Activated naive CD4-positive, alpha-beta T cell treated with anti-CD3 and anti-CD28 coated beads, Interleukin-2, amount 50 U/mL, for 72 hours (primary cell): ENCODE results near the gene TMEM134. TPM values are rescaled to one million over a fixed set of nuclear protein-coding genes. Genes with fewer than 3 reads are reported as not detected.
"Not testable (repeated sequence)": the region's sequence is repeated elsewhere in the genome, so short reads cannot be mapped to it uniquely, and the experiment has no call there.

ENCODE experiments used
- ATAC-seq, 2 donors: fragments of 150-1000 bp; cut with Tn5 transposase; 2 replicates each; pipeline ENCODE4 v1.10.0; 2021; ENCODE audit warnings: mild to moderate bottlenecking in 2 of 2, moderate library complexity in 2 of 2
- DNase-seq, 2 donors: peaks; one replicate each; pipeline ENCODE4 v3.0.0; 2021 to 2022; ENCODE audit warnings: low spot score in 2 of 2
- H3K27ac Mint-ChIP-seq, 2 donors: one replicate each; pipeline ENCODE4 v1.8.0; 2022; ENCODE audit warnings: mild to moderate bottlenecking in 2 of 2, mixed read lengths in 2 of 2
- H3K36me3 Mint-ChIP-seq, 2 donors: one replicate each; pipeline ENCODE4 v1.8.0; 2022; ENCODE audit warnings: mixed read lengths in 2 of 2
- H3K9me3 Mint-ChIP-seq, 2 donors: one replicate each; pipeline ENCODE4 v1.8.0; 2022; ENCODE audit warnings: mixed read lengths in 2 of 2
- total RNA-seq, 2 donors: library from RNA; stranded (reverse); gene quantifications; one replicate each; pipeline ENCODE4 v1.2.3, GENCODE V29; 2022

TMEM134 gene, protein sequence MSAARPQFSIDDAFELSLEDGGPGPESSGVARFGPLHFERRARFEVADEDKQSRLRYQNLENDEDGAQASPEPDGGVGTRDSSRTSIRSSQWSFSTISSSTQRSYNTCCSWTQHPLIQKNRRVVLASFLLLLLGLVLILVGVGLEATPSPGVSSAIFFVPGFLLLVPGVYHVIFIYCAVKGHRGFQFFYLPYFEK
- total RNA-seq = 10 to 100 TPM; 39.1 to 77.9 TPM

DNA sequence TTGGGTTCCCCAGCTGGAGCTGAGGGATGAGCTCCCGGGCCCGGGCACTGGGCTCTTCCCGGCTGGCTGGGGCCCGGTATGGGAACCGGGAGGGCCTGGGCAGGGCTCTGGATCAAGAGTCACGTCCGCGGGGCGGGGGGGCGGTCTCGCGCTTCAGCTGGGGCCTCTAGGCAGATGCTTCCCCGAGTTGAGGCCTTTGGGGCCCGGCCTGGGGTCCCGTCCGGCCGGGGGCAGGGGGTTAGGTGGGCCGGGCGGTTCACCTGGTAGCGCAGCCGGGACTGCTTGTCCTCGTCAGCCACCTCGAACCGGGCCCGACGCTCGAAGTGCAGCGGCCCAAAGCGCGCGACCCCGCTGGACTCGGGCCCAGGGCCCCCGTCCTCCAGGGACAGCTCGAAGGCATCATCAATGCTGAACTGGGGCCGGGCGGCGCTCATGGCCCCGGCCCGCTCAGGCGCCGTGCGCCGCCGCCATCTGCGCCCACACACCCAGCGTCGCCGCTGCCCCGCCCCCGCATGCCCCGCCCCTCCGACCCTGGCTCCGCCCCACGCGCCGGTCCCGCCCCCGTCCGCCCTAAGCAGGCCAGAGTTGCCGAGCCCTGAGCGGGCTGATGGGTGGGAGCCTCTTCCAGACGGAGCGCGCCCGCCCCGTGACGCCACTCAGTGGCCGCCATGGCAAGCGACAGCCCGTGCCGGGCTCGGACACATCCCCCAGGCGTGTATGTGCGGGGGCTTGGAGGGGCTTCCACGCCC, at the start of gene TMEM134:
TSS of gene TMEM134 (minus strand) at position 493 of the 749 bp plus-strand sequence. CDS start at position 434, 59 bp downstream.
- ATAC-seq (peak; percentile 82 to 84), DNase-seq (peak; percentile 90 to 92)

DNA sequence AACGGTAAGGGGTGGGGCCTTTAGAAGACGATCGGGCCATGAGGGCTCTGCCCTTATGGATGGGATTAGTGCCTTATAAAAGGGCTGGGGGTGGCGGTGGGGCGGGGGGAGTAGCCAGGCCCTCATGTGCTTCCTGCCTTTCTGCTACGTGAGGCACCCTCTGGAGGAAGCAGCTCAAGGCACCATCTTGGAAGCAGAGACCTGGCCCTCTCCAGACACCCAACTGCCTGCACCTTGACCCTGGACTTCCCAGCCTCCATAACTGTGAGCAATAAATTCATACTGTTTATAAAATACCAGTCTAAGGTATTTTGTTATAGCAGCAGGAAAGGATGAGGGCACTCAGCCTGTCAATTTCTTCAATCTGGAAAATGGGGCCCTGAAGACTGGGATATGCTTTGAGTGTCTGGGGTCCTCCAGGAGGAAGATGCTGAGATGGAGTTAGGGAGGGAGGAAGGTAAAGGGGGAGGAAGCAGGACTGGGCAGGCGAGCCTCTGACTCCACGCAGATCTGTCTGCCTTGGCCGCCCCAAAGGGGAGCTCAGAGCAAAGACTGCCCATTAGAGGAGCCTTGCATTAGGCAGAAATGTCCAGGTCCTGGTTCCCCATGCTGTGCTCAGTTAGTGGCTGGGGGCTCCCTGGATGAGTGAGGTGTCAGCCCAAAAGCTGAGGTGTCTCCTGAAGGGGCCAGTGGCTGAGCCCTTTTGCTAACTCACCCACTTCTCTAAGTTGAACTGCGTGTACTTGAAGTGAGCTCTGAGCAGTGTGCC, 48.9 kb upstream of the TMEM134 start:
- Mint-ChIP-seq H3K27ac (peak overlapping the region in 1 of 2 donors; percentile 44), H3K36me3 (no peaks in the 10 kb centered on the region), H3K9me3 (no peaks in the 10 kb centered on the region)
- ATAC-seq (no peak), DNase-seq (no peak)

More for the DNA sequence above, at the start of gene TMEM134:
- H3K36me3 Mint-ChIP-seq = peaks cover 7 to 15% of the 10 kb centered on the region in 2 donors
- peak within 1 kb of the TSS; percentile 82 to 97 for H3K27ac Mint-ChIP-seq
- H3K9me3 Mint-ChIP-seq = no peaks in the 10 kb centered on the region

DNA sequence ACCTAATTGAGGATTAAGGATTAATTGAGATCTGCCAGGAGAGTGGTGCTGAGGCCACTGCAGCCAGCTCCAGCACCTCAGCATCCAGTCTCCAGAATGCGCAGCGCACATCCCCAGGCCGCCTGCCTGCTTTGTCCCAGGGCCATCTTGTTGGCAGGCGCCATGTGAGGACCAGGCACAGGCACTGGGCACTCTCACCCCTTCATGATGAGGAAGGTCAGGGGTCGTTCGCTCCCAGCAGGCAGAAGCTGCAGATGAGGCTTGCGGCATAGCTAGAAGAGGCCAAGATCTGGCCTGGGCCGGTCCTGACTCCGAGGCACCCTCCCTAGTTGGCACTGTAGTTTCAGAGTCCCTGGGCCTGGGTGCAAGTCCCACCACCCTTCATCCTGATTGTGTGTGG, 47.8 kb upstream of the TMEM134 start:
- Mint-ChIP-seq H3K36me3 (no peaks in the 10 kb centered on the region), H3K27ac (no peak overlapping the region), H3K9me3 (no peaks in the 10 kb centered on the region)
- DNase-seq (no peak), ATAC-seq (no peak)

DNA sequence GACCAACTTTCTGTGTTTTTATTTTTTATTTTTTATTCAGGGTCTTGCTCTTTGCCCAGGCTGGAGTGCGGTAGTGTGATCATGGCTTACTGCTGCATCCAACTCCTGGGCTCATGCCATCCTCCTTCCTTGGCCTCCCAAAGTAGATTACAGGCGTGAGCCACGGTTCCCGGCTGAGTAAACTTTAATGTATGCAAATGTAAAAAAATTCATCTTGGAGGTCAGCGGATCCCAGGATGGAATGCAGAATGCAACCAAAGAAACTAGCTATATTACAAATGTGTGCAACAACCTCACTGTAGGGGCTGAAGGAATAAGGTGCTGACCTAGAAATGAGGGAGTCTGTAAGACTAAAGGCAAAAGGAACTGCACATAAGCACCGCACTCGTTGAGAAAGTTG, 45.1 kb upstream of the TMEM134 start:
- DNase-seq (no peak), ATAC-seq (no peak)
- Mint-ChIP-seq H3K27ac (no peak overlapping the region), H3K9me3 (no peaks in the 10 kb centered on the region), H3K36me3 (no peaks in the 10 kb centered on the region)

DNA sequence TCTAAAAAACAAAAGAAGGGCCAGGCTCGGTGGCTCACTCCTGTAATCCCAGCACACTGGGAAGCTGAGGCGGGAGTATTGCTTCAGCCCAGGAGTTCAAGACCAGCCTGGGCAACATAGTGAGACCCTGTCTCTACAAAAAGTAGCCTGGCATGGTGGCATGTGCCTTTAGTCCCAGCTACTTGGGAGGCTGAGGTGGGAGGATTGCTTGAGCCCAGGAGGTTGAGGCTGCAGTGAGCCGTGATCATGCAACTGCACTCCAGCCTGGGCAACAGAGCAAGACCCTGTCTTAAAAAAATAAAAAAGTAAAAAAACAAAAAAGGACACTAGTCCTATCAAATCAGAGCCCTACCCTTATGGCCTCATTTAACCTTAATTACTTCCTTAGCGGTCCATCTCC, 42.5 kb upstream of the TMEM134 start:
- not testable (repeated sequence) for H3K27ac Mint-ChIP-seq, ATAC-seq, DNase-seq, H3K36me3 Mint-ChIP-seq, H3K9me3 Mint-ChIP-seq

DNA sequence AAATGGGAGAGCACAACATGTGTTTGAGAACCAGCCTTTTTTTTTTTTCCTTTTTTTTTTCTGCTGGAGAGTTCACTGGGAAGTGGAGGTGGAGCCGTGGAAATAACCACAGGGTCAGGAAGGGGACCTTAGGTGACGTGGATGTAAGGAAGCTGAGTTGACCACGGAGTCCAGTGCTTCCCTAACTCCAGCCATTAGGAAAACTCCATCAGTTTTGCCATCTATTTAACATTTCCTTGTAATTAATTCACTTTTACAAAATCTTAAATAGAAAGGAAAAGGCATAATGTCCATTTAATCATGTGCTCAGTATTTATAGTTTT, 40.9 kb upstream of the TMEM134 start:
- no peak for DNase-seq
- ATAC-seq = no peak
- no peaks in the 10 kb centered on the region for H3K9me3 Mint-ChIP-seq
- H3K36me3 Mint-ChIP-seq = peaks cover 8 to 10% of the 10 kb centered on the region in 2 donors
- no peak overlapping the region for H3K27ac Mint-ChIP-seq

DNA sequence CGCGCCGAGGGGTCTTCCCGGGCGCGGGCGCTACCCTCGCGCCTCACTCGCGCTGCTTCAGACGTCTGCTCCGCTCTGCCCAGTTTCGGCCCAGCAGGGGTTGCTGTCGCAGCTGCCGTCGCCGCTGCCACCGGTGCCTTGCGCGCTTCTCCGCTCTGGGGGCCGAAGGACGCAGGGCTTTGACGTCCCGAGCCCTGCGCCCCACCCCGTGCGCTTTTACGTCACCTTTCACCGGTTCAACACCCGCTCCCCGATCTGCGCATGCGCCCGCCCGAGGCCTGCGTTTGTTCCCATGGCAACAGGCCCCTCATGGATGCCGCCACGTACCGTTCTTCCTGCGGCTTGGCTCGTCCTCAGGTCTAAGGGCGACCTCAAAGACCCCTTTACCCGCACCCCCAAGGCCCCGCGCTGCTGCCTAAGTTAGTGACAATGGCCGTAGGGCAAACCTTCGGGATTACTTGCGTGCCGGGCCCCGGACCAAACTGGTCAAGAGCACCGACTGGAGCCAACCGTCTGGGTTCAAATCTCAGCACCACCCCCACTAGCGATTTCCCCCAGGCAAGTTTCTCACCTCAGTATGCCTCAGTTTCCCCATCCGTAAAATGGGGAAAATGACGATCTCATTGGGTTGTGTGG, 39.6 kb upstream of the TMEM134 start:
- peak; percentile 98 to 99 for DNase-seq
- Mint-ChIP-seq H3K27ac (peak overlapping the region; percentile 97 to 99), H3K9me3 (no peaks in the 10 kb centered on the region), H3K36me3 (peaks cover 8 to 10% of the 10 kb centered on the region in 2 donors)
- peak; percentile 32 to 38 for ATAC-seq

DNA sequence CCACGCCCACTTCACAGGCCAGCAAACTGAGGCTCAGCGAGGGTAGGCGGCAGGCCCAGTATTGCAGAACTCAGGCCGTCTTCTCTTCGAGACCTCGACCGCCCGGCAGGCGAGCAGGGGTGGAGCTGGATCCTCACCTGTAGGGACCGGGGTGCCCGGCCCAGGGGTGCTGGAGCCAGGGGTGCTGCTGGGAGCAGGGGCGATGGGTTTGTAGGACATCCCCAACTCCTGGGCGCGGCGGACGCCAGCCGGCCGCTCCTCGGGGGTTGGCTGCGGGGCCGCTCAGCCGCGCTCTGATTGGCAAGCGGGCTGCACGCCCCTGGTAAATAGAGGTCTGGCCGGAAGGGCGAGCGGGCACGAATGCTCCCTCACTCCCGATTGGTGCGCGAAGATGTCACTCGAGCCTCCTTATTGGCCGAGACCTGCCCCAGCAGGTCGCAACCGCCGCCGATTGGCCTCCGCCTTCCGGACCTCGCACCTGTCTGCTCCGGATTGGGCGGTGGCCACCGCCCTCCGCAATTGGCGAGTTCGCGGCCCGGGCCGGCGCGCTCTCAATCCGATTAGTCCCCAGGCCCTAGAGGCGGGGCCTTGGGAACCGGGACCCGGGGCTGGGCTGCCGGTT, 38.9 kb upstream of the TMEM134 start, which contains the start of gene CDK2AP2:
TSS of gene CDK2AP2 (minus strand) at position 299 of the 622 bp plus-strand sequence. CDS start at position 219, 80 bp downstream.
- DNase-seq (peak; percentile 97 to 99), ATAC-seq (peak; percentile 75 to 77)
- H3K9me3 Mint-ChIP-seq = no peaks in the 10 kb centered on the region
- H3K36me3 Mint-ChIP-seq = peaks cover 8 to 12% of the 10 kb centered on the region in 2 donors
- H3K27ac Mint-ChIP-seq = peak within 1 kb of the TSS; percentile 97 to 99

DNA sequence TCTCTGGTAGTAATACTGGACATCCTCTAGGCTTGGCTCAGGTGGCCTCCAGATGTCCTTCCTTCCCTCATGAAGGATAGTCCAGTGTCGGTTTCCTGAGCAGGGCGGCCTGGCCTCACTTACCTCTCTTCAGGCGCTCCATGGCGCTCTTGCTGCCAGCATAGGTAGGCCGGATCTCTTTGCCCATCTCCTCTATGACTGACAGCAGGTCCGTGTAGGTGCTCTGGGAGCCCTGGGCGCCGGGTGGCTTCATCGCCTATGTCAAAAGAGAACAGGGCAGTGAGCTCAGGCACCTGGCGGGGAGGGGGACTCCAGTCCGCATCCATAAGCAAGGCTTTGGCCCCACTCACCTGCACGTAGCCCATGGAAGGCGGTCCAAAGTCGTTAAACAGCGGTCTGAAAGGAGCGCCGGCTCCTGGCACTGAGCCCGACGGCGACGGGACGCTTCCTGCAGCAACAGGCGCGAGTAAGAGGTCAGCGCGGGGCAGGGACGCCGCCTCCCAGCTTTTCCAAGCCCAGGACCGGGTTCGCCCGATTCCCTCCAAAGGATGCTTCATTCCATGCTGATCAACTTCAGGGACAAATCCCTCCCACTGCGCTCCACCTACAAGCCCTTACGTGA, 38.3 kb upstream of the TMEM134 start:
- Mint-ChIP-seq H3K27ac (peak overlapping the region; percentile 97), H3K9me3 (no peaks in the 10 kb centered on the region), H3K36me3 (peaks cover 8 to 15% of the 10 kb centered on the region in 2 donors)
- DNase-seq (no peak), ATAC-seq (no peak)

DNA sequence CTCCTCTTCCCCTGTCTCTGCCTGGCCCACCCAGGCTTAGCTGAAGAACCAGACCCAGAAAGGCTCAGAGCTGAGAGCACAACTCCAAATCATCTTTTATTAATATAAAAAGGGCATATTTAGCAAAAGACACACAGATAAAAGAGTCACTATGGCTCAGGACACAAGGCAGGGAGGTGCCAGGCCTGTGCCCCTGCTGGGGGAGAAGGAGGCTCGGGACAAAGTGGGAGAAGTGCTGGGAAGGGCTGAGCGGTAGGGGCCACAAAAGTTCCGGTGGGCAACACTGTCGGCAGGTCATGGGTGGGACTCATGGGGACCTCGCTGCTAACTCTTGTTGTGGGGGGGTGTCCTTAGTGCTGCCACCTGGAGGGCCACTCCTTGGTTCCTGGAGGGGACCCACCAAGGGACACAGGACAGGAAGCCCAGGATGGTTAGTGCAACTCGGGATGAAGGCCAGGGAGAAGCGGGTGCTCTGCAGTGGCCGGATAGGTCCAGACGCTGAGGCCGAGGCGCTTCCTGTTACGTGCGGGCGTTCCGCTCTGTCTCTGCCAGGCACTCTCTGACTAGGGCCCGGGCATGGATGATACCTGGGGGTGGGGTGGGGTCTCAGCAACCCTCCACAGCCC, 37.5 kb upstream of the TMEM134 start:
- H3K36me3 Mint-ChIP-seq = peaks cover 8 to 15% of the 10 kb centered on the region in 2 donors
- DNase-seq (peak in 1 of 2 donors; percentile 61), ATAC-seq (no peak)
- no peaks in the 10 kb centered on the region for H3K9me3 Mint-ChIP-seq
- H3K27ac Mint-ChIP-seq = peak overlapping the region; percentile 97

DNA sequence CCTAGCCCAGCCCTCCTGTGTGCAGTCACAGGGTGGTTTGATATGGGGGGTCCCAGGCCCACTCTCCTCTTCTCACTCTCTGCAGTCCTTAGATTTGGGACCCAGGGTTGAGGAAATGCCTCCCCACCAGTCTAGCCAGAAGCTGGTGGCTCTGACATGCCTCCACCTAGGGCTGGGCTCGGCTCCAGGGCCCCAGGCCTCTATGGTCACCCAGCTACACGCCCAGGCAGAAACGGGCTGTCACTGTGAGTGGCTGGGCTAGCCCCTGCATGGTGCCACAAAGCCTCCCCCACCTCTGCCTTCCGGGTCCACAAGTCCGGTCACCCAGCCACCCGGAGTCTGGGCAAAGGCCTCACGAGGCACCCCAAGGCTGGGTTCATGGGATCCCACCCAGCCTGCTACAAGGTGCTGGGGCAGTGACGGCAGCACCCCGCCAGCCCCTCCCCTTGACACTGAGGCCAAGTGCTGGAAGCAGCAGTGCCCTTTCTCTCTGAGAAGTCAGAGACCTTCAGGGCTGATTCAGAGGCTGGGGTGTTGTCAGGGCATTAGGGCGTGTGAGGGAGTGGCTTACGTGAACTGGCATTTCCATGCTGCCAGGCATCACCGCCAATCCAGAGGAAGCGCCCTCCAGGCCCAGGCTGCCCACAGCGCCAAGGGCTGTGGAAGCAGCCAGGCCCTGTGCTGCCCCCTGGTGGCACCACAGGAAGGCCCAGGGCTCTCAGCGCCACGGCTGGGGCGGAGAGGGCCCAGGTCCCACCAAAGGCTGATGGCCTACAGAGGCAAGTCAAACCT, 36.8 kb upstream of the TMEM134 start:
- H3K27ac Mint-ChIP-seq = peak overlapping the region; percentile 97 to 98
- H3K36me3 Mint-ChIP-seq = peaks cover 14 to 20% of the 10 kb centered on the region in 2 donors
- ATAC-seq (peak; percentile 59 to 68), DNase-seq (peak; percentile 95 to 96)
- H3K9me3 Mint-ChIP-seq = no peaks in the 10 kb centered on the region

DNA sequence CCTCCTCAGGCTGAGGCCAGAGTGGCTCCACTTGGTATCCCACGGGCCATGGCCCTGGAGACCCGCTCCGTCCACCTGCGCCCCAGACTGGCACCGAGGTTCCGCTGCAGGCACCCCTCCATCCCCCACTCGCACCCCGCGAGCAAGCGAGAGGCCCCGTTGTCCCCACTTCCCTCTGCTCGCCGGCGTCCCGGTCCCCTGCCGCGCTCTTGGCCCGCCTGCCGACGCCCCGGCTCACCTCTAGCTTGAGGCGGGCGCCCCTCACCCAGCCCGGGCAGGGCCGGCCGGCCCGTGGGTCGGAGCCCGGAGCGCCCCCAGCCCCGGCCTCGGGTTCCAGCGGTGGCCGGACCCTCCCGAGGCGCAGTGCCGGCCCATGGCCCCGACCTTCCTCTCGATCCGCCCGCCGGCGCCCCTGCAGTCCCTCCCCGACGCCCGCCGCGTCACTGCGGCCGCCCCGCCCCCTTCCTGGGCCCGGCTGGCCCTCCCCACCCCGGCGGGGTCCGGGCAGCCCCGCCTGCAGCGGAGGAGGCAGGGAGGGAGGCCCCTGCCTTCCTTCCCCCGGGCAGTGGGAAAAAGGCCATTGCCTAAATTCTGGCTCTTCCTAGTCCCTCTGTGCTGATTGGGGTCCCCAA, 36.0 kb upstream of the TMEM134 start, which contains the start of gene PITPNM1:
TSS of gene PITPNM1 (minus strand) at position 414 of the 632 bp plus-strand sequence. CDS start 1,183 bp downstream, outside the sequence.
- Mint-ChIP-seq H3K27ac (peak within 1 kb of the TSS; percentile 97 to 98), H3K9me3 (no peaks in the 10 kb centered on the region), H3K36me3 (peaks cover 21 to 24% of the 10 kb centered on the region in 2 donors)
- DNase-seq (peak; percentile 81 to 83), ATAC-seq (peak; percentile 19 to 26)

DNA sequence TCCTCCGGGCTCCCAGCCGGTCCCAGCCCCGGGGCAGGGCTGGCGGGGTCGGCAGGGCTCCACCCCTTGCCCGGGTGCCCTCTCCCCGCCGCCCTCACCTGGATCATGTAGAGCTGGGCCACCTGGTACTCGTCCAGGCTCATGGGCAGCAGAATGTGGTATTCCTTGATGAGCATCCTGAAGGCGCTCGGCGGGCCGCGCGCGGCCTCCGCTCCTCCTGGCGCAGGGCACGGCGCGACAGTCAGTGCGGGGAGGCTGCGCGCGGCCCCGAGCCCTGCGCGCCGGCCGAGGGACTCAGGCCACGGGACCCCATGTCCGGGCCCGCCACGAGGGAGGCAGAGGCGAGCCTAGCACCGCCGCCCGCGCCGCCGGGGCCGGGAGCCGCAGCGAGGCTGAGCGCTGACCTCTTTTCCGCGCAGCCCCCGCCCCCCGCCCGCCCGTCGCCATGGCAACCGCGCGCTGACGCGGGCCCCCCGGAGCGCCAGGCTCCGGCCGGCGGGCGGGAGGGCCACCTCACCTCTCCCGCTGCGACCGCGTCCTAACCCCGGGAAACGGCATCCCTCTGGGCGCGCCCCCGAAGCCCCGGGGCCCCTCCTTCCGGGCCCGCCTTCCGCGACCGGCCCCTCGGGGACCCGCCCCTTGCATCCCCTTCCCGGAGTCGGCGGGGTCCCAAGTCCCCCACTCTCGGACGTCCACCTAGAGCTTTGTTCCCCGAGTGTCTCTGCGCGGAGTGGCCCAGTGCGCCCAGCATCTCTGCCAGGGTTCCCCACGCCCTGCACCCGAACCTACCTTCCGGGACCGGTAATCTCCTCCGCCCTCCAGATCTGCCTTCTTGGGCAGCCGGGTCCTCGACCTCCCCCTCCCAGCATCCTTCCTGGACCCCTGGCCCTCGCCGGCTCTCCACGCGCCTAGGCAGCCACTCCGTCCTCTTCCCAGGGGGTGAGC, 35.2 kb upstream of the TMEM134 start:
- no peak for ATAC-seq
- H3K27ac Mint-ChIP-seq = peak overlapping the region; percentile 95 to 97
- H3K36me3 Mint-ChIP-seq = peaks cover 21 to 24% of the 10 kb centered on the region in 2 donors
- peak in 1 of 2 donors; percentile 69 for DNase-seq
- no peaks in the 10 kb centered on the region for H3K9me3 Mint-ChIP-seq
